ENCODE measurements around the gene SKAP2. TPM values are rescaled to one million over a fixed set of nuclear protein-coding genes. Genes with fewer than 3 reads are reported as not detected.

SKAP2 gene
- total RNA-seq, 4 donors from 2014 or later = 27.5 to 45.2 (median 31.9) TPM

- no peak for TF ChIP-seq CTCF (IDR thresholded peaks at IDR 0.05; ENCODE audit: low read depth)
Measured at GRCh38 chr7:26897928-26898327, 33.5 kb upstream of the SKAP2 start.

GRCh38 chr7:26891400-26892350 lies 27.3 kb upstream of the SKAP2 start:
- TF ChIP-seq CTCF (IDR thresholded peaks at IDR 0.05; ENCODE audit: low read depth) = no peak

GRCh38 chr7:26880852-26881251 lies 16.5 kb upstream of the SKAP2 start:
- no peak for TF ChIP-seq CTCF (IDR thresholded peaks at IDR 0.05; ENCODE audit: low read depth)

- TF ChIP-seq CTCF (IDR thresholded peaks at IDR 0.05; ENCODE audit: low read depth) = no peak
Measured at GRCh38 chr7:26879671-26880070, 15.3 kb upstream of the SKAP2 start.

GRCh38 chr7:26868841-26869495 lies 4.6 kb upstream of the SKAP2 start:
- no peak for TF ChIP-seq CTCF (IDR thresholded peaks at IDR 0.05; ENCODE audit: low read depth)

- TF ChIP-seq CTCF (IDR thresholded peaks at IDR 0.05; ENCODE audit: low read depth) = no peak
Measured at GRCh38 chr7:26865094-26865388, 651 bp upstream of the SKAP2 start.

GRCh38 chr7:26863518-26864308 lies 677 bp downstream of the SKAP2 start:
- no peak for TF ChIP-seq CTCF (IDR thresholded peaks at IDR 0.05; ENCODE audit: low read depth)

All from subcutaneous adipose tissue (tissue), 4 donors.